Astrocyte of the hippocampus (primary cell): ENCODE measurements around the gene STRN3.
"Not testable (repeated sequence)": the region's sequence is repeated elsewhere in the genome, so short reads cannot be mapped to it uniquely, and the experiment has no call there.

Source experiments
- DNase-seq: peaks from one replicate; pipeline ENCODE4 v3.0.0; 2011; ENCODE audit warnings: low read depth, low spot score

Gene STRN3

DNA sequence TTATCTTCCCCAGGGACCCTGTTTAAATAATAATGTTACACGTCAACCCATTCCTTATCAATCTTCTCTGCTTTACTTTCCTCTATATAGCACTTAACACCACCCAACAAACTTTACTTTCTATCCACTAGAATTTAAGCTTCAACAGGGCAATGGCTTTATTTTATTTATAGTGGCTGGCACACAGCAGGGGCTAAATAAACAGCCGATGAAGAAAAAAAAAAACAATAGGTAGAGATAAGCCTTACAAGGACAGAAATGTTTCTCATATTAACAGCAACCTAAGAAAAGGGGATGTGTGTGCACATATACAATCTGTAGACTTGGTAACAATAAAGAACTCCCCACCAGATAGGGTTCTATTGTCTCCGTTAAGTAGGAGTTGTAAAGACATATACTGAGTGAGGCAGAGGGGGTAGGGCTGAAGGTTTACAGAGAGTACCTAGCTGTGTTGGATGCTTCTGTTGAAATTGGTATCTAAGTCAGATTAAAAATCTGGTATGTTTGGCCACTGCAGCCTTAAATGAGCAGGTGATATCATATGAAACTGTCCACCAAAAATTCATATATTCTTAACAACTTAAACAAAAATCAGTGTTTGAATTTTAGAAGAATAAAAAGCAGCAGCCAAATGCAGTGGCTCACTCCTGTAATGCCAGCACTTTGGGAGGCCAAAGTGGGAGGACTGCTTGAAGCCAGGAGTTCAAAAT, 25.4 kb downstream of the STRN3 start:
- no peak for DNase-seq

DNA sequence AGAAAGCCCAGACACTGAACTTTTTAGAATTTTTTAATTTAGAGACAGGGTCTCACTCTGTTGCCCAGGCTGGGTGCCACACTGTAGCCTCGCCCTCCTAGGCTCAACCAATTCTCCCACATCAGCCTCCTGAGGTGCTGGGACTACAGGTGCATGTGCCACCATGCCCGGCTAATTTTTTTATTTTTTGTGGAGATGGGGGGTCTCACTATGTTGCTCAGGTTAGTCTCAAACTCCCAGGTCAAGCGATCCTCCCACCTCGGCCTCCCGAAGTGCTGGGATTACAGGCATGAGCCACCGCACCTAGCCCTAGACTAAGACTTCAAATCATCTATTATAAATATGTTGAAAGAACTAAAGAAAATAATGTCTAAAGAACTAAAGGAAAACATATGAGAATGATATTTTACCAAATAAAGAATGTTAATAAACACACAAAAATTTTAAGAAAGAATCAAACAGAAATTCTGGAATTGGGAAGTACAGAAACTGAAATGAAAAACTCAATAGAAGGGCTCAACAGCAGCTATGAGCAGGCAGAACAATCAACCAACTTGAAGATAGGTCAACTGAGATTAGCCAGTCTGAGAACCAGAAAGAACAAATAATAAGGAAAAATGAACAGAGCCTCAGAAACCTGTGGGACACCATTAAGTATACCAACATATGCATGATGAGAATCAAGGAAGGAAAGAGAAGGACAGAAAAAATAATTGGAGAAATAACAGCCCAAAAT, 27.0 kb downstream of the STRN3 start:
- no peak for DNase-seq

DNA sequence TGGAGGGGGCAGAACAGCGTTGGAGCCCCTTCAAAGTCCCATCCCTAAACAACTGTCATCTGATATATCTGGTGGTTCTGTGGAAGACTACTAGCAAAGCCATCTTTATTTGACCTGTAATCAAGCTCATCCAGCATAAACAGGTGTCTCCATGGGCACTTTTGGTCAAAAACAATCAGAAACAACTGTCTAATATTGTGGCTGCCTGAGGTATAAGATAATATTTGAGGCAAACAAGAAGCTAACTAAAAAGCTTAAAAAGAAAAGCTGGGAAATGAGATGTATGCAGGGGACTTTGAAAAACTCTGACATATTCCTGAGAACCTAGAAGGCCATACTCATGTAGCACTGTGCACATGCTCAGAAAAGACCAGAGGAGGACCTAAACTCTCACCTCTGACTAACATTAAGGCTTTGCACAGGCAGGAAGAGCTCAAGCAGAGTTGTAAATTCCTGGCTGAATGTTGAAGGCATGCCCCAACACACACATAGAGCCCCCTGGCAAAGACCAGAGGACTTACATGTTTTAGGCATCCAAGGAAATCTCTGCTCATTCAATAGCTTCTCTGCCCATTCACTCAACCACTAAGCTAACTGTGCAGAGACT, 28.0 kb downstream of the STRN3 start:
- DNase-seq, result no peak

DNA sequence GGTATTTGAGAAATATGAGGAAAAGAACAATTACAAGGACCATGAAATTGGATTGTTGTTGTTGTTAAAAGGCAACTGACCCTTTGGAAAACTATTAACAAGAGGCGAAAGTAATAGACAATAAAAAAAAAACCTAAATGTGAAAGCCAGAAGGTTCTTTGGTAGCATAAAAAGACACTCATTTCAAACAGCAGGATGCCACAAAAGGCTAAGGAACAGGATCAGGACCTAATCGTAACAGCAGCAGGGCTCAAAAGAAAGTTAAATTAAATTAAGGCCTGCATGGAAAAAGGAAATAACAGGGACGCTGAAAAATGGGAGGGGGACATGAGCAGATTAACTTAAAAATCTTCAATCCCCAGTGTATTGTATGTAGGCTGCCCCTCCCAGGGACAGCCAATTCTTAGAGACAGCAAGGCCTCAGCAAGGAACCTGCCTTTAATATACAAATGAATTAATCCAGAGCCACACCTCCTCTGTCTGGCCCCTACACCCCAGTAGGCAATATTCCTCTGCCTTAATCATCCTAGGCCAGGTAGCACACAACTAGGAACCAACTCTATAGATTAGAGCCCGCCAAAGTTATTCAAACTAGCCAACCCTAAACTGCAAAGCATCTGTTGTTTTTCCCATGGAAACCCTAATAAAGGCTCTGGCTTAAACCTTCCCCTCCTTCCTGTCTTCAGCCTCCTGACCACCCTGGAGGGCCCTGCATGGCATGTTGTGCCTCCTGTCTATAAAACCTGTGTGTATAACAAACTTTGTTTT, 29.1 kb downstream of the STRN3 start:
- DNase-seq, result no peak

DNA sequence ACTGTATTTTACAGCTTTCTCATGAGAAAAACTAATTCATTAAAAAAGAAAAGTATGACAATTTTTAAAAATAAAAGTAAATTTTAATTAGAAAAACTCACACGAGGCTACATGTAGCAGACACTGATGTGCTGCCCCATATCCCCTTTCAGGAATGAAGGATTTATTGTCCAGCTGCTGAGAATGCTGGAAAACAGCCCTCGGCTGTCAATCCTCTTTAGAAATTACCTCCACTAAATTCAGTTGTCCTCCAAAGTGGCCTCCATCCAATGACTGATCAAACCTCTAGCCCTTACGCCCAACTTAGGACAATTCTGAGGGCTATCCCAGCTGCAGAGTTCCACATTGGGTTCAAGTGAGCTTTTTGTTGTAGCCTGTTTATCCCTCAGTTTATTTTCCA, 30.5 kb downstream of the STRN3 start:
- DNase-seq, result no peak

DNA sequence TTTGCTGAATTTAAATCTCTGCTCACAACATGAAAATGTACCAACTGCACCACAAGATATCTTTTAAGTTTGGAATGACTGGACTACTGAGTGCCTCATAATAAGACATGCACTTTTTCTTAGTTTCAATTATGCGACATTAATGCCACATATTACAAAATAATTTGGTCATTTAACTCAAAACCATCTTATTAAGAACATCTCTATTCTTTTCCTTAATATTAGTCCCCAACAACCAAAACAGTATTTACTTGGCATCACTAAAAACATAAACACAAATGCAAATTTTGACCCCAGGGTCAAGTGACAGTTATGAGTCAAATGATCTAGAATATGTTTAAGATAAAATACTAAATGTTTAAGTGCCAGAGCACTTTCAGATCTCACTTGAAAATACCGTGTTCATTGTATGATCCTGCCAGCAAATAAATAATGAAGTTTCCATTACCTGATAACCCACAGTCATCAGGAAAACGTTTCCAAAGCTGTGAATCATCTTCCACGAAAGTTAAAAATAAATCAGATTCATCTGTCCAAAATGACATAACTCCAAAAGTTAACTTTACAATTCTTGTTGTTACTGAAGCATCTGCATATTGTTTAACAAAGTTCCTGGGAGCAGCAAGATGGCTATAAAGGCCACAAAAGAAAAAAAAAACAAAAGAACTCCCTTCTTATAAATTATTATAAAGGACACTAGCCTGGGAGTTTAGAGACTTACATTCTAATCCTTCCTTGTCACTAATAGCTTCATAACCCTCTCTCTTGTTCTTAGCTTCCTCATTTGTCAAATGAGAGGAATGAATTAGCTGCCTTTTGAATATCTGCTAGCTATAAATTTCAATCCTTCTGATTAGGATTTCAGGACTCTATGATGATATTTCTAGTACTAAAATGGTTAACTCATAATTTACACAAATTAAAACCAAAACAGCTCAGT, 31.2 kb downstream of the STRN3 start:
- peak; percentile 27 for DNase-seq

DNA sequence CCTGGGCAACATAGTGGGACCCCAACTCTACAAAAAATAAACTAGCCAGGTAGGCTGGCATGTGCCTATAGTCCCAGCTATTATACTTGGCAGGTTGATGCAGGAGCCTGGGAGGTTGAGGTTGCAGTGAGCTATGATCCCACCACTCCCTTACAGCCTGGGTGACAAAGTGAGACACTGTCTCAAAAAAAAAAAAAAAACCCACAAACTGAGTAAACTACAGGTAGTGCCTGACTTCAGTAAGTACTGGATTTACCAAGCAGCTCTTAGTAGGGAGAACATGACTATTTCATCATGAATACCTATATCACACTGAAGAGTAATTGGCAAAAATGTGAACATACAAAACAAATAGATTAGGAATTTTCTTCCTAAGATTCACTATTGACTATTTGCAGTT, 33.1 kb downstream of the STRN3 start:
- no peak for DNase-seq

DNA sequence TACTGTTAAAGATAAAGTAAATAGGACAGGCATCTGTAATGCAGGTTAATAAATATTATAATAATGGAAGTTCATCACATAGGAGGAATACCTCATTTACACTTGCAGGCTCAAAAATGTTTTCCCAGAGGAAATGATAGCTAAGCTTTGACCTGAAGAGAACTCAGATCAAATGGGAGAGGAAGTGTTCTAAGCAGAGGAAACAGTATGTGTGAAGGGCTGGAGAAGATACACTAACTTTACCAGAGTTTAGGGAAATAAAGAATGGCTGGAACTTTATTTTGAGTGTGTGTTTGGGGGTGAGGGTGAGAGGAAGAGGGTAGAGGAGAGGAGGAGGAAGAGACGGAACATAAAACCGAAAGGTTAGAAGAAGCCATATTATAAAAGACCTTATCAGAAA, 34.8 kb downstream of the STRN3 start:
- no peak for DNase-seq

DNA sequence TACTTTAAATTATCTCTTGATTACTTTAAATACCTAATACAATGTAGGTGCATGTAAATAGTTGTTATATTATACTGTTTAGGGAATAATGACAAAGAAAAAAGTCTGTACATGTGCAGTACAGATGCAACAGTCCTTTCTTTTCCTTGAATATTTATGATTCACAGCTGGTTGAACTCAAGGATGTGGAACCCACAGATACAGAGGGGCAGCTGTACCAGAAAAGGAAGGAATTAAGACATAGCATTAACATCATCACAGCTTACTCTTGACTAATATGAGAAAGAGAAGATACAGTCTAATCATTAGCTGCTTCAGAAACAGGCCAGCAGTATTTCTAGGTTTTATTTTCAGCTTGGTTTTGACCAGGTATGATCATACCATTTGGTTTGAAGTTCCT, 35.4 kb downstream of the STRN3 start:
- DNase-seq, result no peak

DNA sequence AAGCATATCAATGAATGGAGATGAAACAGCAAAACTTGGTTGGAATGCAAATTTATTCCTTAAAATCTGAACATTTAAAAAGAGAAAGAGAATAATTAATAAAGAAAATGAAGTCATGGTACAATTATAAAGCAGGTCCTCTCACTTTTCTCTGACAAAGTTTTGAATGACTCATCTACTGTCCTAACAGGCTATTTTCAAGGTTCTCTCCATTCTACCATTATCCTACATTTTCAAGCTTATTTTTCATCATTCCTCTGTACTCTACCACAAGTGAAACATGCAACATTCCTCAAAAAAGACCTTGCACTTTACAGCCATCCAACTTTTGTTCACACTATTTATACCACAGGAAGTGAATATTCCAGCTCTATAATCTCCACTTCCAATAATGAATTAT, 37.7 kb downstream of the STRN3 start:
- DNase-seq, result peak; percentile 41

DNA sequence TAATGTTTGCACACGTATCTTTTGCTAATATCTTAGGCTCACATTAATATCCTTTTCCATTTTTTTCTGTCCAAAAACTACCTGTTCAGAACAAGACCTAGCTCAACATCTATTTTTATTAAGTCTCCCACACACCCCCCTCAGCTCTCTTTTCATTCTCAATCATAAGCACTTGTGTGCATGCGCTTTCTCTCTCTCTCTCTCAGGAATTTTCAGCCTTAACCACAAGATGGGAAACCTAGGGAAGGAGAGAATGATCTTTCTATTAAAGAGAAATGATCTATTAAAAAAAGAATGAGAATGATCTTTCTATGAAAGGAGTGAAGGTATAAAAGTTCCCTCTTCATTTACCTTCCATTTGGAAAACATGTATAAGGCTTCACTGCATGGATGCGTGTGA, 40.4 kb downstream of the STRN3 start:
- DNase-seq, result peak; percentile 30

DNA sequence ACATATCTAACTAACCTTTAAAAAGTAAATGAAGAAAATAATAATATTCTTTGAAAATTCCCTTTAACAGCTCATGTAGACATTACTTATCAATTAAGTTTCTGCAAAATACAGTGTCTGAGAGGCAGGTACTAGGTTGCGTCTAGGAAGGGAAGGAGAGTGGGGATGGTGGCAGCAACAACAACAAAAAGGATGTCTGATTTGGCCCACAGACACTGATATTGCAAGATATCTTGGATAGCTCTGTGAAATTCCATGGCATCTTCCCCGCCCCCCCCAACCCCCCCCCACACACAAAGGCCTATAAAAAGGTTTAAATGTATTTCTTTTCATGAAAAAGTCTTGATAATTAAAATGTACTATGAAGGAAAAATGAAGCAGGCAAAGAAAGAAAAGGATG, 42.3 kb downstream of the STRN3 start:
- no peak for DNase-seq

DNA sequence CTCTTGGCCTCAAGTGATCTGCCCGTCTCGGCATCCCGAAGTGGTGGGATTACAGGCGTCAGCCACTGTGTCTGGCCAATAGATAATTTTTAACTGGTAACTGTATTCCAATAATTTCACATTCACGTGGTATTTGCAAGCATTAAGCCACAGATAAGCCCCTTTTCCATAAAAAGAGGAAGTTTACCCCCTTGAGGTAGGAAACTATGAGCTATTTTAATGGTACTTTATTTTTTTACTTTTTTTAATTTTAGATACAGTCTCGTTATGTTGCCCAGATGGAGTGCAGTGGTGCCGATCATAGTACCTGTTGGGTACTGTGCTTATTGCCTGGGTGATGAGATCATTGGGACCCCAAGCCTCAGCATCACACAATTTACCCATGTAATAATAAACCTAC, 43.6 kb downstream of the STRN3 start:
- DNase-seq, result no peak

DNA sequence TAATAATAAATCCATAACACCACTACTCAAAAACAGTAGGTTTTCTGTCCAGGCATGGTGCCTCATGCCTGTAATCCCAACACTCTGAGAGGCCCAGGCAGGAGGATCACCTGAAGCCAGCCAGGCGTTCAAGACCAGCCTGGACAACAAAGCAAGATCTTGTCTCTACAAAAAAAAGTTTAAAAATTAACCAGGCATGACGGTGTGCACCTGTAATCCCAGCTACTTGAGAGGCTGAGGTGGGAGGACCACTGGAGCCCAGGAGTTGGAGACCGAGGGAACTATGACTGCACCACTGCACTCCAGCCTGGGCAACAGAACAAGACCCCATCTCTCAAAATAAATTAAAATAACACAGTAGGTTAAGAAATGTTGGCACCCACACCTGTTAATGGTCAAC, 45.2 kb downstream of the STRN3 start:
- DNase-seq, result no peak

DNA sequence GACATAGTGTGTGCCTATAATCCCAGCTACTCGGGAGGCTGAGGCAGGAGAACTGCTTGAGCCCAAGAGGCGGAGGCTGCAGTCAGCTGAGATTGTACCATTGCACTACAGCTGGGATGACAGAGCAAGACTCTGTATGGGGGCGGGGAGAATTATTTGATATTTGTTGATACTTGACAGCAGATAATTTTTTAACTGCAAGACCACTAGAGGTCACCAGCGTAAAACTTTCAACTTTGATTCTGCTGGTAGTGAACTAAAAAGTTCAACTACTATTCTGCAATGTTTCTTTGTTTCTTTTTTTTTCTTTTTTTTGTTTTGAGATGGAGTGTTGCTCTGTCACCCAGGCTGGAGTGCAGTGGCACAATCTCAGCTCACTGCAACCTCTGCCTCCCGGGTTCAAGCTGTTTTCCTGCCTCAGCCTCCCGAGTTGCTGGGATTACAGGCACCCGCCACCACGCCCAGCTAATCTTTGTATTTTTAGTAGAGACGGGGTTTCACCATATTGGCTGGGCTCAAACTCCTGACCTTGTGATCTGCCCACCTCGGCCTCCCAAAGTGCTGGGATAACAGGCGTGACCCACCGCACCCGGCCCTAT, 46.0 kb downstream of the STRN3 start:
- peak; percentile 76 for DNase-seq

DNA sequence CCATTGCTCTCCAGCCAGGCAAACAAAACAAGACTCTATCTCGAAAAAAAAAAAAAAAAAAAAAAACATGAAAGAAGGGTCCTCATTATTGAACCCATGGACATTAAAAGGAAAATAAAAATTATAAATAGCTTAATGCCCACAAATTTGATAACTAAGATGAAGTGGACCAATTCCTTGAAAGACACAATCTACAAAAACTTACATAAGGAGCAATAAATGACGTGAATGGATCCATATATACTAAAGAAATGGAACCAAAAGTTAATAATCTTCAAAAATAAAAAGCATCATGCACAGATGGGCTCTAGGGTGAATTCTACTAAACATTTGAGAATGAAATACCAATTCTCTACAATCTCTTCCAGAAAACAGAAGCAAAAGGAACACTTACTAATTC, 48.4 kb downstream of the STRN3 start:
- DNase-seq, result no peak

DNA sequence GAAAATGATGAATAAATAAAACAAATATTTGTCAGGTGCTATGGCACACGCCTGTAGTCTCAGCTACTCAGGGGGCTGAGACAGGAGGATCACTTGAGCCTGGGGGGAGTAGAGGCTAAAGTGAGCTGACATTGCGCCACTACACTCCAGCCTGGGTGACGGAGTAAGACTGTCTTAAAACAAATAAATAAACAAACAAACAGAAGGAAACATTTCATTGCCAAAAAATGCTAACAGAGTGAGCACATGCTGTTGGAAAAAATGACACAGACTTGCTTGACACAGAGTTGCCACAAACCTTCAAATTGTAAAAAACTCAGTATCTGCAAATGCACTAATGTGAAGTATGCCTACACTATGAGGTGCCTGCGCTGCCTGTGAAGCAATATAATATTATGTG, 51.6 kb downstream of the STRN3 start:
- peak; percentile 10 for DNase-seq

DNA sequence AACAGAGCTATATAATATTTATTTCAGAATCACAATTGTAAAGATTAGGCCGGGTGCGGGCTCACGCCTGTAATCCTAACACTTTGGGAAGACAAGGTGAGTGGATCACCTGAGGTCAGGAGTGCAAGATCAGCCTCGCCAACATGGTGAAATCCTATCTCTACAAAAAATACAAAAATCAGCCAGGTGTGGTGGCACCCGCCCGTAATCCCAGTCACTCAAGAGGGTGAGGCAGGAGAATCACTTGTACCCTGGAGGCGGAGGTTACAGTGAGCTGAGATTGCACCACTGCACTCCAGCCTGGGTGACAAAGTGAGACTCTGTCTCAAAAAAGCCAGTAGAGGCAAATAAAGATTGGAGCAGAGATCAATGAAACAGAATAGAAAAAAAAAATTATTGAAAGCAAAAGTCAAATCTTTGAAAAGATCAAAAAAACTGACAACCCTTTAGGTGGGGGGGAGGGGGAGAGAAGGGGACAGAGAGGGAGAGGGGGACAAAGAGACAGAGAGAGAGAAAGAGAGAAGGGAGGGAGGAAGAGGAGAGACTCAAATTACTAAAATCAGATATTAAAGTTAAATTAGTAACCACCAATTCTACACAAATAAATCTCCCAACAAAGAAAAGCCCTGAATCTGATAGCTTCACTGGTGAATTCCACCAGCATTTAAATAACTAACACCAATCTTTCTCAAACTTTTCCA, 53.1 kb downstream of the STRN3 start:
- DNase-seq, result no peak

DNA sequence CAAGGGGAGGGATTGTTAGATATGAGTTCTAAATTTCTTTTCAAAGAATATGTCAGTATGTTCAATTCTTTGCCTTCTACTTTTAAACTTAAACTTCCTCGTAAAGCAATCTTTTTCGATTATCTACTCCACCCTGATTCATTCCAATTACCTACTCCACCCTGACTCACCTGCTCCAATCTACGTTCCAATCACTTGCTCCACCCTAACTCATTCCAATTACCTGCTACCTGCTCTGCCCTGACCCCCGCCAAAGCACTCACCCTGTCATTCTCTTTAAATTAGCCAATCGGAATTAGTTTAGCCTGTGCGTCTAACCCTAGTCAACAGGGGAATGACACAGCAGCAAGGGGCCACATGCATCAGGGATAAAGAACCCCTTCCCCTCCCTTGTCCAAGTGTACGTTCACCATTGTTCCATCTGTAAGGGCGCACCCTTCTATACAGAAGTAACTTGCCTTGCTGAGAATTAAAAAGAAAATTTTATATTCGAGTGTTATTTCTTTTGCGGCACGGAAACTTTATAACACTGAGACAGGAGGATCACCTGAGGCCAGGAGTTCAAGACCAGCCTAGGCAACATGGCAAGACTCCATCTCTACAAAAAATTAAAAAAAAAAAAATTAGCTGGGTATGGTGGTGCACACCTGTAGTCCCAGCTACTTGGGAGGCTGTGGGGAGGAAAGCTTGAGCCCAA, 54.0 kb downstream of the STRN3 start:
- DNase-seq, result not testable (repeated sequence)

DNA sequence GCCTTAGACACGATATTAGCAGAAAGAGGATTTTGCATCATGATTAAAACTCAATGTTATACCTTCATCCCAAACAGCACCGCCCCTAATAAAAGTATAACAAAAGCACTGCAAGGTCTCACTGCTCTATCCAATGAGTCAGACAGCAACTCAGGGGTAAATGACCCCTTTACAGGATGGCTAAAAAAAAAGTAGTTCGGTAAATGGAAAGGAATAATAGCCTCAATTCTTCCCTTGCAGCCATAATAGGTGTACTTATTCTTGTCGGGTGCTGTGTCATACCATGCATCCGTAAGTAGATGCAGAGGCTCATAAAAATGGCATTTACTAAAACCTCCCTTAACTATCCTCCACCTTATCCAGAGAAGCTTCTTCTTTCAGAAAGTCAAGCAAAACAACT, 54.6 kb downstream of the STRN3 start:
- no peak for DNase-seq
